Gastroesophageal sphincter (tissue), 3 donors: Measurements from ENCODE around the gene KCNK2.

Experiments used
- CTCF ChIP-seq, 4 experiments: fragments of 200-600 bp in 2 of 4; fragments of 450-650 bp in 2 of 4; sonication (generic) in 1 of 4; IDR thresholded peaks; one replicate each; pipeline ENCODE4 v1.5.1; 2017 to 2019; ENCODE audit warnings: antibody characterized with exemption in 4 of 4, mild to moderate bottlenecking in 2 of 4, moderate library complexity in 2 of 4
- EP300 ChIP-seq: sonication (generic); formaldehyde crosslinking; IDR thresholded peaks from one replicate; pipeline ENCODE4 v1.6.1; 2017; ENCODE audit warnings: antibody characterized with exemption, mild to moderate bottlenecking
- POLR2A ChIP-seq, 2 donors: fragments of 450-650 bp; IDR thresholded peaks; one replicate each; pipeline ENCODE4 v1.6.1; 2017; ENCODE audit warnings: antibody characterized with exemption in 2 of 2, mild to moderate bottlenecking in 2 of 2, moderate library complexity in 1 of 2
- POLR2AphosphoS5 ChIP-seq: sonication (generic); formaldehyde crosslinking; IDR thresholded peaks from one replicate; pipeline ENCODE4 v1.6.1; 2017; ENCODE audit warnings: antibody characterized with exemption

- no peak for TF ChIP-seq CTCF (IDR thresholded peaks at IDR 0.05)
- no peak for TF ChIP-seq POLR2A (IDR thresholded peaks at IDR 0.05)
- TF ChIP-seq POLR2AphosphoS5, result no peak
- no peak for TF ChIP-seq EP300
These were observed 49.5 kb upstream of the KCNK2 start for GRCh38 chr1:215032911-215033526.
